ENCODE measurements around the gene FLNA.

FLNA gene

GRCh38 chrX:154396973-154397887 lies 22.8 kb upstream of the FLNA start:
- TF ChIP-seq CEBPB (IDR thresholded peaks at IDR 0.05): no peak
- TF ChIP-seq, protein P1, sequence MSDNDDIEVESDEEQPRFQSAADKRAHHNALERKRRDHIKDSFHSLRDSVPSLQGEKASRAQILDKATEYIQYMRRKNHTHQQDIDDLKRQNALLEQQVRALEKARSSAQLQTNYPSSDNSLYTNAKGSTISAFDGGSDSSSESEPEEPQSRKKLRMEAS (IDR thresholded peaks at IDR 0.05): peak; percentile 26
- TF ChIP-seq EP300 (IDR thresholded peaks at IDR 0.05; ENCODE audit: borderline replicate concordance): 0 out of 2 replicates have a peak, but pooled peaks have one; percentile 3
- 0 out of 2 replicates have a peak, but pooled peaks have one; percentile 41 for TF ChIP-seq EGR1 (IDR thresholded peaks at IDR 0.05)
- TF ChIP-seq NFIC (IDR thresholded peaks at IDR 0.05): no peak

- TF ChIP-seq, protein P1 (IDR thresholded peaks at IDR 0.05): no peak
- no peak for TF ChIP-seq EP300 (IDR thresholded peaks at IDR 0.05; ENCODE audit: borderline replicate concordance)
- TF ChIP-seq RAD21 (IDR thresholded peaks at IDR 0.05; ENCODE audit: low read depth): peak; percentile 13; the same call in 1 of the 2 replicates
- TF ChIP-seq YY1 (IDR thresholded peaks at IDR 0.05; ENCODE audit: low read depth): no peak
- no peak for TF ChIP-seq CREB1 (IDR thresholded peaks at IDR 0.05; ENCODE audit: low read depth)
These were observed 10.0 kb upstream of the FLNA start for GRCh38 chrX:154384284-154384892.

- TF ChIP-seq EP300 (IDR thresholded peaks at IDR 0.05; ENCODE audit: borderline replicate concordance): no peak
- no peak for TF ChIP-seq CEBPB (IDR thresholded peaks at IDR 0.05)
- no peak for TF ChIP-seq TEAD4 (IDR thresholded peaks at IDR 0.05)
- TF ChIP-seq NFIC (IDR thresholded peaks at IDR 0.05): no peak
- no peak for TF ChIP-seq TCF12 (IDR thresholded peaks at IDR 0.05; ENCODE audit: low read depth)
- no peak for TF ChIP-seq EGR1 (IDR thresholded peaks at IDR 0.05)
- TF ChIP-seq, protein P2, sequence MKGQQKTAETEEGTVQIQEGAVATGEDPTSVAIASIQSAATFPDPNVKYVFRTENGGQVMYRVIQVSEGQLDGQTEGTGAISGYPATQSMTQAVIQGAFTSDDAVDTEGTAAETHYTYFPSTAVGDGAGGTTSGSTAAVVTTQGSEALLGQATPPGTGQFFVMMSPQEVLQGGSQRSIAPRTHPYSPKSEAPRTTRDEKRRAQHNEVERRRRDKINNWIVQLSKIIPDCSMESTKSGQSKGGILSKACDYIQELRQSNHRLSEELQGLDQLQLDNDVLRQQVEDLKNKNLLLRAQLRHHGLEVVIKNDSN (IDR thresholded peaks at IDR 0.05): no peak
- TF ChIP-seq RAD21 (IDR thresholded peaks at IDR 0.05; ENCODE audit: low read depth): no peak
- TF ChIP-seq, protein P1 (IDR thresholded peaks at IDR 0.05): no peak
These were observed 9.2 kb upstream of the FLNA start for GRCh38 chrX:154383359-154384283.

DNA sequence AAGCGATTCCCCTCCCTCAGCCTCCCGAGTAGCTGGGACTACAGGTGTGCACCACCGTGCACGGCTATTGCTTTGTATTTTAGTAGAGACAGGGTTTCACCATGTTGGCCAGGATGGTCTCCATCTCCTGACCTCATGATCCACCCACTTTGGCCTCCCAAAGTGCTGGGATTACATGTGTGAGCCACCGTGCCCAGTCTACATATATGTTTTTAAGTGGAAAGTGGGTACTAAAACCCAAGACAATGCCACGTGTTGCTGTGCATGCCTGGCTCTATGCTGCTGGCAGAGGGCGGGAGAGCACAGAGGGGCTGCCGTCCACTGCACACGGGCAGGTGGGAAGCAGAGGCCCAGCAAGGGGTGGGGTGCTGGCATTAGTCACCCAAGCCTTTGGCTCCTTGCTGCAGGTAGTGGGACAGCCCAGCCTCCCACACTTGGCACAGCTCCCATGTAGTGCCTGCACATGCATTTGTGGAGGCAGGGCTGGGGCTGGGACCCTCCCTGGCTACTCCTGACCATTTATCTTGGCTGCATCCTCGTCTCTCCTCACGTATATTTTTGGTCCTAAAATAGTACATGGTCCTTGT lies 8.1 kb upstream of the FLNA start:
- peak; percentile 39 for TF ChIP-seq NFIC (IDR thresholded peaks at IDR 0.05)
- TF ChIP-seq EP300 (IDR thresholded peaks at IDR 0.05; ENCODE audit: borderline replicate concordance): no peak

GRCh38 chrX:154381271-154381670 lies 6.8 kb upstream of the FLNA start:
- TF ChIP-seq EP300 (IDR thresholded peaks at IDR 0.05; ENCODE audit: borderline replicate concordance) (no peak), RAD21 (IDR thresholded peaks at IDR 0.05; ENCODE audit: low read depth) (no peak), TAF1 (IDR thresholded peaks at IDR 0.05; ENCODE audit: low read depth) (no peak), EGR1 (IDR thresholded peaks at IDR 0.05) (no peak), CEBPB (IDR thresholded peaks at IDR 0.05) (no peak), TCF12 (IDR thresholded peaks at IDR 0.05; ENCODE audit: low read depth) (no peak), NFIC (IDR thresholded peaks at IDR 0.05) (no peak), ZBTB7A (IDR thresholded peaks at IDR 0.05; ENCODE audit: low read depth) (no peak), TEAD4 (IDR thresholded peaks at IDR 0.05) (no peak), YY1 (IDR thresholded peaks at IDR 0.05; ENCODE audit: low read depth) (no peak), FOXM1 (IDR thresholded peaks at IDR 0.05; ENCODE audit: borderline replicate concordance, low read depth) (no peak), CREB1 (IDR thresholded peaks at IDR 0.05; ENCODE audit: low read depth) (no peak)
- TF ChIP-seq, protein P3, sequence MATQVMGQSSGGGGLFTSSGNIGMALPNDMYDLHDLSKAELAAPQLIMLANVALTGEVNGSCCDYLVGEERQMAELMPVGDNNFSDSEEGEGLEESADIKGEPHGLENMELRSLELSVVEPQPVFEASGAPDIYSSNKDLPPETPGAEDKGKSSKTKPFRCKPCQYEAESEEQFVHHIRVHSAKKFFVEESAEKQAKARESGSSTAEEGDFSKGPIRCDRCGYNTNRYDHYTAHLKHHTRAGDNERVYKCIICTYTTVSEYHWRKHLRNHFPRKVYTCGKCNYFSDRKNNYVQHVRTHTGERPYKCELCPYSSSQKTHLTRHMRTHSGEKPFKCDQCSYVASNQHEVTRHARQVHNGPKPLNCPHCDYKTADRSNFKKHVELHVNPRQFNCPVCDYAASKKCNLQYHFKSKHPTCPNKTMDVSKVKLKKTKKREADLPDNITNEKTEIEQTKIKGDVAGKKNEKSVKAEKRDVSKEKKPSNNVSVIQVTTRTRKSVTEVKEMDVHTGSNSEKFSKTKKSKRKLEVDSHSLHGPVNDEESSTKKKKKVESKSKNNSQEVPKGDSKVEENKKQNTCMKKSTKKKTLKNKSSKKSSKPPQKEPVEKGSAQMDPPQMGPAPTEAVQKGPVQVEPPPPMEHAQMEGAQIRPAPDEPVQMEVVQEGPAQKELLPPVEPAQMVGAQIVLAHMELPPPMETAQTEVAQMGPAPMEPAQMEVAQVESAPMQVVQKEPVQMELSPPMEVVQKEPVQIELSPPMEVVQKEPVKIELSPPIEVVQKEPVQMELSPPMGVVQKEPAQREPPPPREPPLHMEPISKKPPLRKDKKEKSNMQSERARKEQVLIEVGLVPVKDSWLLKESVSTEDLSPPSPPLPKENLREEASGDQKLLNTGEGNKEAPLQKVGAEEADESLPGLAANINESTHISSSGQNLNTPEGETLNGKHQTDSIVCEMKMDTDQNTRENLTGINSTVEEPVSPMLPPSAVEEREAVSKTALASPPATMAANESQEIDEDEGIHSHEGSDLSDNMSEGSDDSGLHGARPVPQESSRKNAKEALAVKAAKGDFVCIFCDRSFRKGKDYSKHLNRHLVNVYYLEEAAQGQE (IDR thresholded peaks at IDR 0.05; ENCODE audit: low read depth): no peak
- TF ChIP-seq, protein P1 (IDR thresholded peaks at IDR 0.05): no peak
- TF ChIP-seq, protein P2 (IDR thresholded peaks at IDR 0.05): no peak

- TF ChIP-seq TAF1 (IDR thresholded peaks at IDR 0.05; ENCODE audit: low read depth) (no peak), FOXM1 (IDR thresholded peaks at IDR 0.05; ENCODE audit: borderline replicate concordance, low read depth) (no peak), RAD21 (IDR thresholded peaks at IDR 0.05; ENCODE audit: low read depth) (no peak), EGR1 (IDR thresholded peaks at IDR 0.05) (no peak), EP300 (IDR thresholded peaks at IDR 0.05; ENCODE audit: borderline replicate concordance) (no peak), YY1 (IDR thresholded peaks at IDR 0.05; ENCODE audit: low read depth) (no peak)
- TF ChIP-seq, protein P3 (IDR thresholded peaks at IDR 0.05; ENCODE audit: low read depth): no peak
These were observed 6.4 kb upstream of the FLNA start for GRCh38 chrX:154380787-154381186.

Measured in Ishikawa (cell line).